ENCODE data around the gene TUBGCP3.
A peak's percentile ranks its signal among the peaks of the same experiment; 100 is the strongest.

The TUBGCP3 gene

GRCh38 chr13:112602189-112602588 lies 14.2 kb upstream of the TUBGCP3 start:
- DNase-seq = no peak
- TF ChIP-seq POLR2A (IDR thresholded peaks at IDR 0.05; ENCODE audit: low read length) (no peak), GATA1 (IDR thresholded peaks at IDR 0.05; ENCODE audit: low read depth, low read length) (no peak)

GRCh38 chr13:112601371-112601770 lies 13.4 kb upstream of the TUBGCP3 start:
- no peak for TF ChIP-seq GATA1 (IDR thresholded peaks at IDR 0.05; ENCODE audit: low read depth, low read length)
- TF ChIP-seq POLR2A (IDR thresholded peaks at IDR 0.05; ENCODE audit: low read length) = no peak

GRCh38 chr13:112596235-112596634 lies 8.3 kb upstream of the TUBGCP3 start:
- DNase-seq = no peak
- TF ChIP-seq GATA1 (IDR thresholded peaks at IDR 0.05; ENCODE audit: low read depth, low read length) = no peak
- TF ChIP-seq POLR2A (IDR thresholded peaks at IDR 0.05; ENCODE audit: low read length) = no peak

More at GRCh38 chr13:112601371-112601770, 13.4 kb upstream of the TUBGCP3 start:
- no peak for DNase-seq

GRCh38 chr13:112592647-112593046 lies 4.7 kb upstream of the TUBGCP3 start:
- no peak for TF ChIP-seq POLR2A (IDR thresholded peaks at IDR 0.05; ENCODE audit: low read length)
- no peak for TF ChIP-seq GATA1 (IDR thresholded peaks at IDR 0.05; ENCODE audit: low read depth, low read length)
- no peak for DNase-seq

- TF ChIP-seq GATA1 (IDR thresholded peaks at IDR 0.05; ENCODE audit: low read depth, low read length) (no peak), POLR2A (IDR thresholded peaks at IDR 0.05; ENCODE audit: low read length) (no peak)
- no peak for DNase-seq
These were observed 4.2 kb upstream of the TUBGCP3 start for GRCh38 chr13:112592181-112592580.

GRCh38 chr13:112588490-112589297 lies 741 bp upstream of the TUBGCP3 start:
- DNase-seq = peak; percentile 65 to 77
- TF ChIP-seq POLR2A (IDR thresholded peaks at IDR 0.05; ENCODE audit: low read length) = no peak
- no peak for TF ChIP-seq GATA1 (IDR thresholded peaks at IDR 0.05; ENCODE audit: low read depth, low read length)

GRCh38 chr13:112587212-112587763 lies 665 bp downstream of the TUBGCP3 start:
- TF ChIP-seq POLR2A (IDR thresholded peaks at IDR 0.05; ENCODE audit: low read length) (peak; percentile 64), GATA1 (IDR thresholded peaks at IDR 0.05; ENCODE audit: low read depth, low read length) (no peak)
- DNase-seq = peak; percentile 90 to 95

GRCh38 chr13:112586334-112586960 lies 1.5 kb downstream of the TUBGCP3 start:
- peak; percentile 28 to 43 for DNase-seq

GRCh38 chr13:112583592-112584277 lies 4.2 kb downstream of the TUBGCP3 start:
- TF ChIP-seq GATA1 (IDR thresholded peaks at IDR 0.05; ENCODE audit: low read depth, low read length) = no peak
- no peak for TF ChIP-seq POLR2A (IDR thresholded peaks at IDR 0.05; ENCODE audit: low read length)
- peak; percentile 15 to 32 for DNase-seq

More at GRCh38 chr13:112586334-112586960, 1.5 kb downstream of the TUBGCP3 start:
- no peak for TF ChIP-seq POLR2A (IDR thresholded peaks at IDR 0.05; ENCODE audit: low read length)
- no peak for TF ChIP-seq GATA1 (IDR thresholded peaks at IDR 0.05; ENCODE audit: low read depth, low read length)

GRCh38 chr13:112582263-112582662 lies 5.7 kb downstream of the TUBGCP3 start:
- TF ChIP-seq POLR2A (IDR thresholded peaks at IDR 0.05; ENCODE audit: low read length) = no peak
- DNase-seq = no peak

- TF ChIP-seq POLR2A (IDR thresholded peaks at IDR 0.05; ENCODE audit: low read length) (no peak), GATA1 (IDR thresholded peaks at IDR 0.05; ENCODE audit: low read depth, low read length) (no peak)
- no peak for DNase-seq
These were observed 7.0 kb downstream of the TUBGCP3 start for GRCh38 chr13:112580912-112581311.

GRCh38 chr13:112580211-112580610 lies 7.7 kb downstream of the TUBGCP3 start:
- DNase-seq = no peak
- TF ChIP-seq GATA1 (IDR thresholded peaks at IDR 0.05; ENCODE audit: low read depth, low read length) = no peak
- no peak for TF ChIP-seq POLR2A (IDR thresholded peaks at IDR 0.05; ENCODE audit: low read length)

GRCh38 chr13:112579310-112579843 lies 8.6 kb downstream of the TUBGCP3 start:
- DNase-seq = no peak
- no peak for TF ChIP-seq POLR2A (IDR thresholded peaks at IDR 0.05; ENCODE audit: low read length)
- no peak for TF ChIP-seq GATA1 (IDR thresholded peaks at IDR 0.05; ENCODE audit: low read depth, low read length)

GRCh38 chr13:112576768-112577167 lies 11.2 kb downstream of the TUBGCP3 start:
- TF ChIP-seq POLR2A (IDR thresholded peaks at IDR 0.05; ENCODE audit: low read length) (no peak), GATA1 (IDR thresholded peaks at IDR 0.05; ENCODE audit: low read depth, low read length) (no peak)
- DNase-seq = no peak

Measured in erythroblast (primary cell).